ENCODE measurements around the gene PRKCZ. TPM values are rescaled to one million over a fixed set of nuclear protein-coding genes. Genes with fewer than 3 reads are reported as not detected.

PRKCZ gene
- total RNA-seq, 2 experiments from 2014 or later = 8.0 to 10.0 TPM

GRCh38 chr1:2087766-2088165 lies 37.6 kb downstream of the PRKCZ start:
- ChIA-PET POLR2A (no interaction called here), CTCF (ENCODE audit: unreplicated experiment) (no interaction called here)
- no peak for DNase-seq (ENCODE audit: low spot score)
- no peaks in the 10 kb centered on the region for H3K36me3 ChIP-seq (ENCODE audit: insufficient read depth, low read length)
- H3K79me2 ChIP-seq (ENCODE audit: insufficient read depth, low read depth, low read length) = no peaks in the 10 kb centered on the region
- no peaks in the 10 kb centered on the region for H3K4me1 ChIP-seq (ENCODE audit: insufficient read depth, low read length, poor library complexity, severe bottlenecking)
- H3K9me2 ChIP-seq (ENCODE audit: insufficient read depth, low read length) = no peaks in the 10 kb centered on the region
- H2AFZ ChIP-seq (ENCODE audit: low read length) = no peak overlapping the region
- BruUV-seq (replicated peaks) = no TSS peak
- H3K27ac ChIP-seq (ENCODE audit: low read depth, low read length, poor library complexity, severe bottlenecking) = no peak overlapping the region
- no peak for TF ChIP-seq EZH2phosphoT487 (IDR thresholded peaks at IDR 0.05; ENCODE audit: borderline replicate concordance, low read depth, low read length)
- TF ChIP-seq, protein P1, sequence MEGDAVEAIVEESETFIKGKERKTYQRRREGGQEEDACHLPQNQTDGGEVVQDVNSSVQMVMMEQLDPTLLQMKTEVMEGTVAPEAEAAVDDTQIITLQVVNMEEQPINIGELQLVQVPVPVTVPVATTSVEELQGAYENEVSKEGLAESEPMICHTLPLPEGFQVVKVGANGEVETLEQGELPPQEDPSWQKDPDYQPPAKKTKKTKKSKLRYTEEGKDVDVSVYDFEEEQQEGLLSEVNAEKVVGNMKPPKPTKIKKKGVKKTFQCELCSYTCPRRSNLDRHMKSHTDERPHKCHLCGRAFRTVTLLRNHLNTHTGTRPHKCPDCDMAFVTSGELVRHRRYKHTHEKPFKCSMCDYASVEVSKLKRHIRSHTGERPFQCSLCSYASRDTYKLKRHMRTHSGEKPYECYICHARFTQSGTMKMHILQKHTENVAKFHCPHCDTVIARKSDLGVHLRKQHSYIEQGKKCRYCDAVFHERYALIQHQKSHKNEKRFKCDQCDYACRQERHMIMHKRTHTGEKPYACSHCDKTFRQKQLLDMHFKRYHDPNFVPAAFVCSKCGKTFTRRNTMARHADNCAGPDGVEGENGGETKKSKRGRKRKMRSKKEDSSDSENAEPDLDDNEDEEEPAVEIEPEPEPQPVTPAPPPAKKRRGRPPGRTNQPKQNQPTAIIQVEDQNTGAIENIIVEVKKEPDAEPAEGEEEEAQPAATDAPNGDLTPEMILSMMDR (conservative IDR thresholded peaks at IDR 0.05; ENCODE audit: low read length) = no peak
- H3K9me3 ChIP-seq (ENCODE audit: low read length) = no peaks in the 10 kb centered on the region
- intact Hi-C loops (cut with micrococcal nuclease; ENCODE audit: unreplicated experiment) = no loop called here
- no peaks in the 10 kb centered on the region for H4K20me1 ChIP-seq (ENCODE audit: insufficient read depth, low read length)
- no peak overlapping the region for H3K4me2 ChIP-seq (ENCODE audit: low read length)
- no peak overlapping the region for H3K4me3 ChIP-seq (ENCODE audit: low read depth, low read length, poor library complexity, severe bottlenecking)

GRCh38 chr1:2088458-2088857 lies 38.2 kb downstream of the PRKCZ start:
- POLR2A ChIA-PET = no interaction called here

GRCh38 chr1:2089051-2089450 lies 38.8 kb downstream of the PRKCZ start:
- ChIA-PET CTCF (ENCODE audit: unreplicated experiment) (interaction anchor here (1.1 kb wide), 1 partner anchor 51 kb away, joined by 3 read pairs; no protein-coding TSS in a partner anchor), POLR2A (no interaction called here)
- Histone ChIP-seq H3K4me1 (ENCODE audit: insufficient read depth, low read length, poor library complexity, severe bottlenecking) (no peaks in the 10 kb centered on the region), H3K4me2 (ENCODE audit: low read length) (no peak overlapping the region), H3K4me3 (ENCODE audit: low read depth, low read length, poor library complexity, severe bottlenecking) (no peak overlapping the region), H4K20me1 (ENCODE audit: insufficient read depth, low read length) (no peaks in the 10 kb centered on the region), H3K79me2 (ENCODE audit: insufficient read depth, low read depth, low read length) (no peaks in the 10 kb centered on the region), H3K36me3 (ENCODE audit: insufficient read depth, low read length) (no peaks in the 10 kb centered on the region), H3K9me2 (ENCODE audit: insufficient read depth, low read length) (no peaks in the 10 kb centered on the region), H2AFZ (ENCODE audit: low read length) (no peak overlapping the region), H3K9me3 (ENCODE audit: low read length) (no peaks in the 10 kb centered on the region), H3K27ac (ENCODE audit: low read depth, low read length, poor library complexity, severe bottlenecking) (no peak overlapping the region)
- no peak for TF ChIP-seq EZH2phosphoT487 (IDR thresholded peaks at IDR 0.05; ENCODE audit: borderline replicate concordance, low read depth, low read length)
- TF ChIP-seq, protein P1 (conservative IDR thresholded peaks at IDR 0.05; ENCODE audit: low read length) = no peak
- no peak for DNase-seq (ENCODE audit: low spot score)
- intact Hi-C loops (cut with micrococcal nuclease; ENCODE audit: unreplicated experiment) = no loop called here
- BruUV-seq (replicated peaks) = no TSS peak

More at GRCh38 chr1:2088458-2088857, 38.2 kb downstream of the PRKCZ start:
- Histone ChIP-seq H3K4me2 (ENCODE audit: low read length) (no peak overlapping the region), H4K20me1 (ENCODE audit: insufficient read depth, low read length) (no peaks in the 10 kb centered on the region), H3K79me2 (ENCODE audit: insufficient read depth, low read depth, low read length) (no peaks in the 10 kb centered on the region), H3K36me3 (ENCODE audit: insufficient read depth, low read length) (no peaks in the 10 kb centered on the region), H3K9me3 (ENCODE audit: low read length) (no peaks in the 10 kb centered on the region), H3K4me1 (ENCODE audit: insufficient read depth, low read length, poor library complexity, severe bottlenecking) (no peaks in the 10 kb centered on the region), H3K4me3 (ENCODE audit: low read depth, low read length, poor library complexity, severe bottlenecking) (no peak overlapping the region), H2AFZ (ENCODE audit: low read length) (no peak overlapping the region), H3K27ac (ENCODE audit: low read depth, low read length, poor library complexity, severe bottlenecking) (no peak overlapping the region), H3K9me2 (ENCODE audit: insufficient read depth, low read length) (no peaks in the 10 kb centered on the region)
- no TSS peak for BruUV-seq (replicated peaks)
- CTCF ChIA-PET (ENCODE audit: unreplicated experiment) = interaction anchor here (1.1 kb wide), 1 partner anchor 52 kb away, joined by 3 read pairs; no protein-coding TSS in a partner anchor
- intact Hi-C loops (cut with micrococcal nuclease; ENCODE audit: unreplicated experiment) = no loop called here
- TF ChIP-seq, protein P1 (conservative IDR thresholded peaks at IDR 0.05; ENCODE audit: low read length) = no peak
- no peak for TF ChIP-seq EZH2phosphoT487 (IDR thresholded peaks at IDR 0.05; ENCODE audit: borderline replicate concordance, low read depth, low read length)
- no peak for DNase-seq (ENCODE audit: low spot score)
